ENCODE data around the gene USP4.

The USP4 gene

DNA sequence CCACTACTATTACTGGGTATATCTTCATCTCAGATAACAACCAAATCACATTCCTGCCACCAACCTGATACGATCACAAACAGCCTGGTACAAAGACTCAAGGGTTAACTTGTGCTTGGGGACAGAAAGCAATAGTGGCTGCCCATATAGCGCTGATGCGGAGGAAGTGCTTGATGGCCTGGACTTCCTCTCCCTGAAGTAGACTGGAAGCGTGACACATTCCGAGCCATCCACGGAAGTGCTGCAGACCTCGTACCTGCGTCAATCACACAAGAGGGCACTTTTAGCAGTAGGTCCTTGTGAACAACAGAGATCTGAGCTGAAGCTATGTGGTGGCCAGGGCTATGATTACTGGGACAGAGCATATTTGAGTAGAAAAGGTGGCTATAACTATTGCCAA lies 45.5 kb downstream of the USP4 start:
- Mint-ChIP-seq H3K36me3 (ENCODE audit: low read depth) (peaks cover 51% of the 10 kb centered on the region), H3K27me3 (no peaks in the 10 kb centered on the region), H3K9me3 (no peaks in the 10 kb centered on the region), H3K27ac (no peak overlapping the region), H3K4me3 (no peak overlapping the region), H3K4me1 (ENCODE audit: low read depth) (no peaks in the 10 kb centered on the region)

DNA sequence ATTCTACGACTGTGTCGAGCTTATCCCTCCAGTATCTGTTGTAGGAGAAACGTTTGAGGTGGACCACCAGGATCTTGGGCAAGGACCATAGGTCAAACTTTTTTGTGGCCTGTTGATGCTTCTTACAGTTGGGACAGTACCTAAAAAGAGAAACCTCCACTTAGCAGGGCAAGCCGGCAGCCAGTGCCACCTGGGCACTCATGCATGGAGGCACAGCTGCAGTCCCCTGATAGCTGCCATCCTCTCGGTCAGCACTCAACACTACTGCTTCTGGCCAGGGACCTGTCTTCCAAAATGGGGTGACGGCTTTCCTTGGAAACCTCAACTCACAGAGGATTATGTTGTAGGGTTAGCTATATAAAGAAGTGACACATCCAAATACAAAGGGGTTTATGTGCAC lies 55.9 kb downstream of the USP4 start:
- no peak overlapping the region for H3K4me3 Mint-ChIP-seq
- H3K36me3 Mint-ChIP-seq (ENCODE audit: low read depth), result peaks cover 64% of the 10 kb centered on the region
- no peaks in the 10 kb centered on the region for H3K4me1 Mint-ChIP-seq (ENCODE audit: low read depth)
- no peak overlapping the region for H3K27ac Mint-ChIP-seq
- no peaks in the 10 kb centered on the region for H3K27me3 Mint-ChIP-seq
- H3K9me3 Mint-ChIP-seq, result no peaks in the 10 kb centered on the region

DNA sequence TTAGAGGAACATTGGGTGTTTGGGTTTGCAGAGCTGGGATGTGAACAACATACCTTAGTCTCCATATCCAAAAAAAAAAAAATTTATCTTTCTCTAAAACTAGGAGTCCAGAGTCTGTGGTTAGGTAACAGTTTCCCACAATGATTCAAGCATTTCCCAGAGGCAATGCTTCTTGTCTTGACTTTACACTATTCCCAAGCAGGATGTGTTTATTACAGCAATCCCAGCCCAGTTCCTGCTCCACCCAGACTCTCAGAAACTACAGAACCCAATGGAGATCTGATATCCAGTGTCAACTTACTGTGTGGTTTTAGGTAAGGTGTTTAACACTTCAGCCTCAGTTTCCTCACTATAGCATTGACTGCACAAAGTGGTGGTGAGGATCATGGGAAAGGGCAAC lies 60.5 kb downstream of the USP4 start:
- peaks cover 36% of the 10 kb centered on the region for H3K4me1 Mint-ChIP-seq (ENCODE audit: low read depth)
- no peak overlapping the region for H3K27ac Mint-ChIP-seq
- no peak overlapping the region for H3K4me3 Mint-ChIP-seq
- H3K36me3 Mint-ChIP-seq (ENCODE audit: low read depth), result peaks cover 47% of the 10 kb centered on the region
- H3K9me3 Mint-ChIP-seq, result no peaks in the 10 kb centered on the region
- no peaks in the 10 kb centered on the region for H3K27me3 Mint-ChIP-seq

DNA sequence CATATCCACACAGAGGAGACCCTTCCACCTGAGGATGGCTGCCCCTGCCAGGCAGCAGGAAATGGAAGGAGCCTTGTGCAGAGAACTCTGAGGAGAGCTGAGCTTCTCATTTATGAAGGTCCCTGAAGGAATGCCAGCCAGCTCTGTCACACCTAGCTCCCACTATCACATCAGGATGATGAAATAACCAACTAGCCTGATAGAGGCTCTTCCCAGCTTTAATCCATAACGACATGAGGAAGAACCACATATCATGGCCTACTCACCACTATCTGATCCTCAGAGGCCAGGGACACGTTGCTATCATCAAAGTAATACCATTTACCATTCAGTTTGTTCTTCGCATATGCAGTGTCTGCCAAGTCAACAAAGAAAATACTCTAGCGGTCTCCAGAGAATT lies 61.3 kb downstream of the USP4 start:
- Mint-ChIP-seq H3K9me3 (no peaks in the 10 kb centered on the region), H3K27me3 (no peaks in the 10 kb centered on the region), H3K4me1 (ENCODE audit: low read depth) (peaks cover 42% of the 10 kb centered on the region), H3K4me3 (no peak overlapping the region), H3K27ac (peak overlapping the region; percentile 79), H3K36me3 (ENCODE audit: low read depth) (peaks cover 39% of the 10 kb centered on the region)

DNA sequence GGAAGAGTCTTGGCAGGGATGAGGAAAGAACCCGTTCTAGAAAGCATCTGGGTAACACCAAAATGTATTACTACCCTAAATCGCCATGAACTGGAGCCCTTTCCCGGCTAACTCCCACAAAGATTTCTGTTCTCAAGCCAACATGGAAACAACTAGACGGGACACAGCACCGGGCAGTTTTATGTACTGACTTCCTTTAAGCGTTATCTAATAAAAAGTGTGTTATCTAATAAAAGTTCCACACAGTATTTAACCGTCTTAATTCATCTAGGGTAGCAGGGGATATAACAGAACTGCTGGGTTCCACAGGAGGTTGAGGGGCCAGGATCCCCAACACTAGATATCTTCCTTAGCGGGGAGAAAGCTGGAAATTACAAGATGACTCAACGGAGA lies 62.5 kb downstream of the USP4 start:
- Mint-ChIP-seq H3K27ac (peak overlapping the region; percentile 94), H3K9me3 (no peaks in the 10 kb centered on the region)

DNA sequence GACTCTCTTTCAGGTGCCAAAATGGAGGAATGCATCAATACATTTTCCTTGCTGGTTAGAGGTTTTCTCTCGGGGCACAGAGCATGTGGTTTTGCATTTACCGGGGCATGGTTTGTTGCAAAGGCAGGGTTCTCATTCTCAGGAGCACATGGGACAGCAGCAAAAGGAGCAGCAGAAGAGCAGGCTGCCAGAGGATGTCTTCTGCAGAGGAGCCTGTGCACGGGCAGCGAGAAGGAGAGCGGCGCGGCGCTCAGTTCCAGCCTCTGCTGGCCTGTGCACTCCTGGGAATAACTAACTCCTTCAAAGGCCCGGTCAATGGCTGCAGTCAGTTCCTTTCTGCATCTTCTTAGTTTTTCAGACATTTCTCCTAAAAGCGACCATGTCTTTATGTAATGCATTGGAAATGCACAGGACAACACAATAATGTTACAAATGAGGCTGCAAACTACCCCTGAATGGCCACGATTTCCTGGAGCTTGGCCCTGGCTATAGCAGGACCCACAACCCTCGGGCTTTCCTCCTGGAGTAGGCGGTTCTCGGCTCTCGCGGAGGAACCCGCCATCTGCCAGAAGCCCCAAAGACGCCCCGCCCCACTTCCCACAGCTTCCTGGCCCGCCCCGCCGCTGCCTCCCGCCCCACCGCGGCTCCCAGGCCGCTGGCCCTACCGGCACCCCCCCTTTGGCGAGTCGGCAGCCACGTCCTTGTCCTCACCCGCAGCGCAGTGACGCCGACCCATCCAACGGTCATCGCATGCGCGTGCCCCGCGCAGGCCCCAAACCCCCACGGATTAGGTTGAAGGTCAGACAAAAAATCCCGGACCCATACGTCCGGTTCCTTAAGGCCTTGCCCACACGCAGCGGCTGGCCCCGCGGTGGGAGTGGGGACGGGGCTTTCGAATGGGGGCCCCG lies 63.1 kb downstream of the USP4 start, which contains the start of gene C3orf62:
TSS of gene C3orf62 (minus strand) at position 758 of the 908 bp plus-strand sequence. CDS start at position 398, 360 bp downstream.
- Mint-ChIP-seq H3K27me3 (no peaks in the 10 kb centered on the region), H3K4me1 (ENCODE audit: low read depth) (peaks cover 46% of the 10 kb centered on the region), H3K9me3 (no peaks in the 10 kb centered on the region), H3K36me3 (ENCODE audit: low read depth) (peaks cover 40% of the 10 kb centered on the region), H3K4me3 (peak within 1 kb of the TSS; percentile 81), H3K27ac (peak within 1 kb of the TSS; percentile 94)

More for the DNA sequence above, 62.5 kb downstream of the USP4 start:
- no peaks in the 10 kb centered on the region for H3K27me3 Mint-ChIP-seq
- peaks cover 40% of the 10 kb centered on the region for H3K36me3 Mint-ChIP-seq (ENCODE audit: low read depth)
- H3K4me3 Mint-ChIP-seq, result peak overlapping the region; percentile 81
- peaks cover 46% of the 10 kb centered on the region for H3K4me1 Mint-ChIP-seq (ENCODE audit: low read depth)

DNA sequence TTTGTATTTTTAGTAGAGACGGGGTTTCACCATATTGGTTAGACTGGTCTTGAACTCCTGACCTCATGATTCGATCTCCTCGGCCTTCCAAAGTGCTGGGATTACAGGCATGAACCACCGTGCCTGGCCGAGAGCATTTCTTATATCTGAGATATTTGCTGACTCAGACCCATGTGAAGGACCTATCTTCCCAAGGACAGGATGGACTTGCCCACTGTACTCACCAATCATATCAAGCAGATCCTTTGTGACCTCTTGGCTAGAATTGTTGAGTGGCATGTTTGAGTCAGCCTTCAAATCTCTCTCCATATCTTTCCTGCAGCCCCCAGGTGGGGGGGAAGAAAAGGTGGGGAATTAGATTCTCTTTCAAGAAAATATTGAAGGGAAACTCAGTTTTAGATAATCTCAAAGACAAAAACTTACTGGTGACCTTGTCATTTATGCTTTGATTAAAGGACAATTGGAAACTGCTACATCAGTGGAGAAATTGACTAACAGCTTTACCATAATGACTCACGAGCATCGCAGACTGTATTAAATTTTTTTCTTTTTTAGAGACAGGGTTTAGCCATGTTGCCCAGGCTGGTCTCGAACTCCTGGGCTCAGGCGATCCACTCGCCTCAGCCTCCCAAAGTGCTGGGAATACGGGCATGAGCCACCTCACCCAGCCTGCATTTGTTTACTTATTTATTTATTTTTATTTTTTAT lies 65.9 kb downstream of the USP4 start:
- Mint-ChIP-seq H3K27ac (peak overlapping the region; percentile 79), H3K36me3 (ENCODE audit: low read depth) (peaks cover 33% of the 10 kb centered on the region), H3K9me3 (no peaks in the 10 kb centered on the region), H3K4me3 (no peak overlapping the region), H3K27me3 (no peaks in the 10 kb centered on the region), H3K4me1 (ENCODE audit: low read depth) (peaks cover 46% of the 10 kb centered on the region)

DNA sequence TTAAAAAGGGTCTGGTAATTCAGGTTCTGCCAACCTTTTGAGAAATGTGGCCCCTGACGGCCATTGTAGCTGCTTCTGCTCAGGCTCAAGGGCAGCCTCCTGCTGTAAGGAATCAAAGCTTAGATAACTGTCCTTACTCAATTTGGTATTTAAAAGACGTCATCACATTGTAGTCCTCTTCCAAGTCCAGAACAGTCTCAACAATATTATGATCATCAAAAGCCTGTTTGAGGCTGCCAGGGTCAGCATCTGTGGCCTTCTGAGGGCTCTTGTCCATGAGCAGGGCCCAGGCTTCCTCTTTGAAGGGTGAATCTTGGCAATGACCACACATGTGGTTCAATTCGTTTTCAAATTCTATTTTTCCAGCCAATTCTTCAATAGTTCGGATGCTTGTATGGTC lies 68.8 kb downstream of the USP4 start:
- Mint-ChIP-seq H3K9me3 (no peaks in the 10 kb centered on the region), H3K27me3 (no peaks in the 10 kb centered on the region), H3K4me1 (ENCODE audit: low read depth) (peaks cover 24% of the 10 kb centered on the region), H3K4me3 (no peak overlapping the region), H3K36me3 (ENCODE audit: low read depth) (peaks cover 20% of the 10 kb centered on the region), H3K27ac (no peak overlapping the region)

DNA sequence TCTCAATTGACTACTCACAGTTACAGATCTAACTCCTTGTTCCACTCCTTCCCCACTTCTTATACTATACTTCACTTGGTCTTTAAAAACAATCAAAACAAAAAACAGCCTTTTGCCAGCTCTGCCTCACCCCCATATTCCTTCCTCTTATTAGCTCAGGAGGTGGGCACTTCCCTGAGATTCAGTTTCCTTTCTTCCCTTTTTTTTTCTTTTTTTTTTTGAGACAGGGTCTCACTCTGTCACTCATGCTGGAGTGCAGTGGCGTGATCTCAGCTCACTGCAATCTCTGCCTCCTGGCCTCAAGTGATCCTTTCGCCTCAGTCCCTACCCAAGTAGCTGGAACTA lies 69.7 kb downstream of the USP4 start:
- Mint-ChIP-seq H3K27me3 (no peaks in the 10 kb centered on the region), H3K27ac (no peak overlapping the region), H3K4me3 (no peak overlapping the region), H3K36me3 (ENCODE audit: low read depth) (peaks cover 16% of the 10 kb centered on the region), H3K9me3 (no peaks in the 10 kb centered on the region), H3K4me1 (ENCODE audit: low read depth) (peaks cover 16% of the 10 kb centered on the region)

DNA sequence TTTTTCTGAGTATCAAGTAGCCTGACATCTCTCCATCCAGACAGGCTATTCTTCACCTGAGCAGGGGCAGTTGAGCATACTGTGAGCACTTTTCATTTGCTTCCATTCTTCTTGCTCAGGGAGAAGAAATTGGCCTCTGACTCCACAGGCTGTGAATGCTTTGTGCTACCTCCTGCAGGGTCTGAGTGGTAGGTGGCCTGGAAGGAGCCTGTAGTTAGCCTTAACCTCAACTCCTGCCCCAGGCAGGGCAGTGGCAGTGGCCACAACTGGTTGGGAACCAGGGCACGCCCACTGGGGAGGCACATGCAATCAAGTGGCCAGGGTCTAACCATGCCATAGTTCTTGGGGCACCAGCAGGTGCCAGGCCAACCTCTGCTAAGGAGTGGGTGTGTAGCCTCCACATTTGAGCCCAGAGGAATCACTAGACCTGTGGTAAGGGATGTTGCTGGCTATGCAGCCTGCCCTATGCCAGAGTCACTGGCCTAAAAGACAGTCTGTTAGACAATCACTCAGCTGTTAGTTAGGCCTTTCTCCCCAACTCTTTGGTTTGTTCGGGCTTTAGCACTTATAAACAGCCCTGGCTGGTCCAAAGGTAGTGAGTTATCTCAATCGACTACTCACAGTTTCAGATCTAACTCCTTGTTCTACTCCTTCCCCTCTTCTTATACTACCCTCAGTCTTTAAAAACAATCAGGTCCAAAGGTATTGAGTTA lies 70.3 kb downstream of the USP4 start:
- Mint-ChIP-seq H3K4me3 (no peak overlapping the region), H3K27ac (no peak overlapping the region), H3K4me1 (ENCODE audit: low read depth) (peaks cover 11% of the 10 kb centered on the region), H3K36me3 (ENCODE audit: low read depth) (peaks cover 16% of the 10 kb centered on the region), H3K9me3 (no peaks in the 10 kb centered on the region), H3K27me3 (no peaks in the 10 kb centered on the region)

DNA sequence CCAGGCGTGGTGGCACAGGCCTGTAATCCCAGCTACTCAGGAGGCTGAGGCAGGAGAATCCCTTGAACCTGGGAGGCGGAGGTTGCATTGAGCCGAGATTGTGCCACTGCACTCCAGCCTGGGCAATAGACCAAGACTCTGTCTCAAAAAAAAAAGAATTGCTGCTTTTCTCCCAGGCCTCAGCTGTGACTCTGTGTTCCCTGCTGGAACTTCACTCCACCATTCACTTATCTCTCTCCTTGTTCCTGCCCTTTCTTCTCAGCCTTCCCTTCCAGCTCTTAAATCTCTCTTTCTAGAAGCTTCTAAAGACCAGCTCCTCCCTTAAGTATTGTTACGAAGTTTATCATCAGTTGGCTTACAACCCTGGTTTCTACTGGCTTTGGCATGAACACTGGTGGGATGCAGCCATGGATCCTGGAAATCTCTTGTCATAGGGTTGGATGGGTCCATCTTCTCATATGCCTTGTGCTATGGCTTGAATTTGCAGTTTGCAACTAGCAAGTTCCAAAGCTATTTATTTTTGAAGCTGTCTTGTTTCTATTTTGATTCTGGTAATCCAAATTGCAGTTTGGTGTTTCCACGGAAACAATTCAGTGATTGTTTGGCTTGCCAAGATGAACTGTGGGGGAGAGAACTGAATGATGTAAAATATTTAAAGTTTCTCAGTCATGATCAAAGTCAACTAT lies 73.3 kb downstream of the USP4 start:
- H3K27me3 Mint-ChIP-seq, result no peaks in the 10 kb centered on the region
- H3K27ac Mint-ChIP-seq, result no peak overlapping the region
- H3K4me3 Mint-ChIP-seq, result no peak overlapping the region
- no peaks in the 10 kb centered on the region for H3K4me1 Mint-ChIP-seq (ENCODE audit: low read depth)
- peaks cover 12% of the 10 kb centered on the region for H3K36me3 Mint-ChIP-seq (ENCODE audit: low read depth)
- H3K9me3 Mint-ChIP-seq, result no peaks in the 10 kb centered on the region

DNA sequence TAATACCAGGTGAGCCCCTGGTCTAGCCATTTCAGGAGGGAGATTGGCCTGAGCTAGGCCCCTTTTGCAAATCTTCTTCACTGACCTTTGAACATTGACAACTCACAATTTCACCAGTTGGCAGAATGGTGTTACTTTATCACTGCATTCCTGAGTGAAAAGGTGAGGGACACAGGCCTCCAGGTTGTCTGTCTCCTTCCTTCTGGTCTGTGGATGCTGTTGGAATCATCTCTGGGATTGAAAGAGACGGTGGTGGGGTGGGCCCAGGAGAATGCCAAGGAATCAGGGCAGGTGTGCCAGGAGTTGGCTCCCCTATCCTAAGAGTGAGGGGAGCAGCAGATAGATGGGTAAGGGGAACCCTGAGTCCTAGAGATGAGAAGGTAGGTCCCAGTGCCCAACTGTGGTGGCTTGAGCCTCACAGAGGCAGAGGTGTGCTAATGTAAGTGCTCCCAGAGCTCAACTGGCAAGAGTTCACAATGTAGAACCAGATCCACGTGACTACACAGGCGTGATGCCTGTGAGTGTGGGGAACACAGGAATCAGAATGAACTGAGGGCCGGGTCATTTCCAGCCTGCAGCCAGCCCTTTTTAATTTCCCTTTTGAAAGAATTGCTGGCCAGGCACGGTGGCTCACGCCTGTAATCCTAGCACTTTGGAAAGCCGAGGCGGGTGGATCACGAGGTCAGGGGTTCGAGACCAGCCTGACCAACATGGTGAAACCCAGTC lies 74.0 kb downstream of the USP4 start:
- H3K27ac Mint-ChIP-seq, result no peak overlapping the region
- peaks cover 5% of the 10 kb centered on the region for H3K36me3 Mint-ChIP-seq (ENCODE audit: low read depth)
- no peaks in the 10 kb centered on the region for H3K27me3 Mint-ChIP-seq
- peaks cover 6% of the 10 kb centered on the region for H3K4me1 Mint-ChIP-seq (ENCODE audit: low read depth)
- no peak overlapping the region for H3K4me3 Mint-ChIP-seq
- no peaks in the 10 kb centered on the region for H3K9me3 Mint-ChIP-seq

DNA sequence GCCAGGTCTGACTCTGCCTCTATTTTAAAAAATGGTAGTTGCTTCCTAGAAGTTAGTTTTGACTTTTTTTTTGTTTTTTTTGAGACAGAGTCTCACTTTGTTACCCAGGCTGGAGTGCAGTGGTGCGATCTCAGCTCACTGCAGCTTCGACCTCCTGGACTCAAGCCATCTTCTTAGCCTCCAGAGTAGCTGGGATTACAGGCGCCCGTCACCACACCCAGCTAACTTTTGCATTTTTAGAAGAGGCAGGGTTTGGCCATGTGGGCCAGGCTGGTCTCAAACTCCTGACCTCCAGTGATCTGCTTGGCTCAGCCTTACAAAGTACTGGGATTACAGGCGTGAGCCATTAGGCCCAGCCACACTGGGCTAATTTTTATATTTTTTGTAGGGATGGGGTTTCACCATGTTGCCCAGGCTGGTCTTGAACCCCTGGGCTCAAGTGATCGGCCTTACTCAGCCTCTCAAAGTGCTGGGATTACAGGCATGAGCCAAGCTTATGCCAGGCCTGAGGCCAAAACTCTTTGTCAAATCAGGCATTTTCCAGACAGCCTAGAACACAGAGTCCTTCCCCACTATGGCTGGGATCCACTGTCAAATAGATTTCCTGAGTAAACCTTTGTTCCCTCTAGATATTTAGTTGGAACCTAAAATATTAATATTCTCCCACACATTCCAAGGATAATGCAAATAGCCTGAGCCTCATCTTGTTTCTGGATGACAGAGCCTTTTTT lies 76.5 kb downstream of the USP4 start:
- H3K27me3 Mint-ChIP-seq, result no peaks in the 10 kb centered on the region
- peaks cover 4% of the 10 kb centered on the region for H3K36me3 Mint-ChIP-seq (ENCODE audit: low read depth)
- peaks cover 8% of the 10 kb centered on the region for H3K4me1 Mint-ChIP-seq (ENCODE audit: low read depth)
- no peak overlapping the region for H3K4me3 Mint-ChIP-seq
- H3K9me3 Mint-ChIP-seq, result no peaks in the 10 kb centered on the region
- no peak overlapping the region for H3K27ac Mint-ChIP-seq
